ENCODE results near the gene RNASE1.

The RNASE1 gene

DNA sequence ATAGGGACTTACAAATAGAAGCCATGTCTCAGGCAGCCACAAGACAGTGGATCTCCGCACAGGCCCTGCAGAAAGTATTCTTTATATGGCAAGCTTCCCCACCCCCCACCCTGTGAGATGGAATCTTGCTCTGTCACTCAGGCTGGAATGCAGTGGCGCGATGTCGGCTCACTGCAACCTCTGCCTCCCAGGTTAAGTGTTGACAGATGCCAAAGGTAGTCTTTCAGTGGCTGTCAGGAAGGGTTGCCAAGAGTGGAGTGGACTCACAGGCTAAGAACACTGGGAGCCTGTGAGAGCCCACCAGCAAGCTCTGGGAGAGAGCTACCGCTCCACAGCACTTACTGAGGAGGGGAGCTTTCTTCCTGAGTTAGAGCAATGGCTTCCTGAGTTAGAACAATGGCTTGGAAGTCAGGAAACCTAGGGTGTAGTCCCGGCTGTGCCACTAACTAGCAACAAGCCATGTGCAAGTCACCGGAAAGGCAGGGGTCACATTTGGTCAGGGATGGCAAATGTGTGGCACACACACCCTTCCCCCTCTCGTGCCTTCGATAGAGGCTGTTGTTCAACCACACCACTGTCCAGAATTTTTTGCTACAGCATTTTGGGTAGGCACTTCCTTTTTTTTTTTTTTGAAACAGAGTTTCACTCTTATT, 2.6 kb downstream of the RNASE1 start:
- Mint-ChIP-seq H3K27me3 (peaks cover 35% of the 10 kb centered on the region), H3K4me1 (peaks cover 8% of the 10 kb centered on the region), H3K36me3 (ENCODE audit: insufficient read depth) (no peaks in the 10 kb centered on the region), H3K4me3 (no peak overlapping the region), H3K9me3 (no peaks in the 10 kb centered on the region), H3K27ac (ENCODE audit: low read depth) (no peak overlapping the region)
- DNase-seq (ENCODE audit: low spot score in 2 of 2) (no peak), ATAC-seq (replicated peaks; ENCODE audit: extremely low read depth, poor library complexity, severe bottlenecking) (no peak)

DNA sequence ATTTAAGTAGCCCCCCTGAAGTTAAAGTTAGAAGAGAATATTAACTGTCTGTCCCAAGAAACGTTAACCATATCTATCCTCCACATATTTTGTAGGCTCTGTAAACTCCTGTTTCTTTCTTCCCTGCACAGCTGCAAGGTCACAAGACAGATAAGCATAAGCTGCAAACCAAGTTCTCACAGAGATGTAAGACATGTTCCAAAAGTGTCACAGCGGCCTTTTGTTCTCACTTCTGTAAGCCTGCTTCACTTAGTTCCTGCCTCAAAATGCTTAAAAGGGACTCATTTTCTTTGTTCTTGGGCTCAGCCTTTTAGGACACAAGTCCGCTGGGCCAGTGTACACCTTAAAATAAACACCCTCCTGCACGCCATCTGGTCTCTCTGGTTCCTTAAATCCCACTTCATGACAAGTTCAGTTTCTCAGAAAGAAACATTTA, 3.2 kb downstream of the RNASE1 start:
- H3K36me3 Mint-ChIP-seq (ENCODE audit: insufficient read depth): no peaks in the 10 kb centered on the region
- H3K4me1 Mint-ChIP-seq: peaks cover 8% of the 10 kb centered on the region
- no peak for ATAC-seq (replicated peaks; ENCODE audit: extremely low read depth, poor library complexity, severe bottlenecking)
- peaks cover 35% of the 10 kb centered on the region for H3K27me3 Mint-ChIP-seq
- no peaks in the 10 kb centered on the region for H3K9me3 Mint-ChIP-seq
- H3K27ac Mint-ChIP-seq (ENCODE audit: low read depth): no peak overlapping the region
- no peak for DNase-seq (ENCODE audit: low spot score in 2 of 2)
- no peak overlapping the region for H3K4me3 Mint-ChIP-seq

- Mint-ChIP-seq H3K9me3 (no peaks in the 10 kb centered on the region), H3K4me1 (peaks cover 8% of the 10 kb centered on the region), H3K4me3 (no peak overlapping the region), H3K27me3 (peaks cover 35% of the 10 kb centered on the region), H3K27ac (ENCODE audit: low read depth) (no peak overlapping the region), H3K36me3 (ENCODE audit: insufficient read depth) (no peaks in the 10 kb centered on the region)
- no peak for DNase-seq (ENCODE audit: low spot score in 2 of 2)
- ATAC-seq (replicated peaks; ENCODE audit: extremely low read depth, poor library complexity, severe bottlenecking): no peak
Measured at GRCh38 chr14:20798932-20799331, 3.7 kb downstream of the RNASE1 start.

DNA sequence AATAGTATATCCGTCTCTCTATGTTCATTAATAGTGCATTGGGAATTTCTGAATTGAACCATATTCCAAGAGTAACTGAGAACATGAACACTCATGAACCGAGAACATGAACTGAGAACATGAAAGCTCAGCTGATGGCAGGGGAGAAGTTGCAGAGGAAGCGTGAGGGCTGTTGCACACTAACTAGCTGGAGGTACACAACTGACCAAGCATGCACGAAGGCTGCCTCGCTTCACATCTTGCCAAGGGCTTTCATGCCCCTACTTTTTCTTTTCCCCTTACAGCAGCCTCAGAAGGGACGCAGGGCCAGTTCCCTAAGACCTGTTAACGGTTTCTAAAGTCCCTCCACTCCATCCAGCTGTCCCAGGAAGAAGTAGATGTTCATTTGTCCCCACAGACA, 4.3 kb downstream of the RNASE1 start:
- DNase-seq (ENCODE audit: low spot score in 2 of 2) (no peak), ATAC-seq (replicated peaks; ENCODE audit: extremely low read depth, poor library complexity, severe bottlenecking) (no peak)
- peaks cover 8% of the 10 kb centered on the region for H3K4me1 Mint-ChIP-seq
- H3K36me3 Mint-ChIP-seq (ENCODE audit: insufficient read depth): no peaks in the 10 kb centered on the region
- no peak overlapping the region for H3K27ac Mint-ChIP-seq (ENCODE audit: low read depth)
- no peak overlapping the region for H3K4me3 Mint-ChIP-seq
- H3K9me3 Mint-ChIP-seq: no peaks in the 10 kb centered on the region
- H3K27me3 Mint-ChIP-seq: peaks cover 35% of the 10 kb centered on the region

DNA sequence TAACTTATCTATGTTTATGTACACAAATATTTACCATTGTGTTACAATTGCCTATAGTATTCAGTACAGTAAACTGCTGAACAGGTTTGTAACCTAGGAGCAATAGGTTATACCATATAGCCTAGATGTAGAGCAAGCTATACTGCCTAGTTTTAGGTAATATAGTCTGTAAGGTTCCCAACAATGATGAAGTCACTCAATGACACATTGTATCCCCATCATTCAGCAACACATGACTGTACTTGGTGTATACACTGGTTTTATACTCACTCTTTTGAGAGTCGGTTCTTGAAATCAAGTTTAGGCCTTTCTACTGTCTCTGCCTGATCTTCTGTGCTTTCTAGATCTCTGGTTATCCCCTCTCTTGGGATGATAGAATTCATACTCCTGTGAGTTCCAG, 5.5 kb downstream of the RNASE1 start:
- ATAC-seq (replicated peaks; ENCODE audit: extremely low read depth, poor library complexity, severe bottlenecking): no peak
- Mint-ChIP-seq H3K27me3 (peaks cover 26% of the 10 kb centered on the region), H3K27ac (ENCODE audit: low read depth) (no peak overlapping the region), H3K9me3 (no peaks in the 10 kb centered on the region), H3K4me1 (peaks cover 6% of the 10 kb centered on the region), H3K36me3 (ENCODE audit: insufficient read depth) (no peaks in the 10 kb centered on the region), H3K4me3 (no peak overlapping the region)
- DNase-seq (ENCODE audit: low spot score in 2 of 2): no peak

DNA sequence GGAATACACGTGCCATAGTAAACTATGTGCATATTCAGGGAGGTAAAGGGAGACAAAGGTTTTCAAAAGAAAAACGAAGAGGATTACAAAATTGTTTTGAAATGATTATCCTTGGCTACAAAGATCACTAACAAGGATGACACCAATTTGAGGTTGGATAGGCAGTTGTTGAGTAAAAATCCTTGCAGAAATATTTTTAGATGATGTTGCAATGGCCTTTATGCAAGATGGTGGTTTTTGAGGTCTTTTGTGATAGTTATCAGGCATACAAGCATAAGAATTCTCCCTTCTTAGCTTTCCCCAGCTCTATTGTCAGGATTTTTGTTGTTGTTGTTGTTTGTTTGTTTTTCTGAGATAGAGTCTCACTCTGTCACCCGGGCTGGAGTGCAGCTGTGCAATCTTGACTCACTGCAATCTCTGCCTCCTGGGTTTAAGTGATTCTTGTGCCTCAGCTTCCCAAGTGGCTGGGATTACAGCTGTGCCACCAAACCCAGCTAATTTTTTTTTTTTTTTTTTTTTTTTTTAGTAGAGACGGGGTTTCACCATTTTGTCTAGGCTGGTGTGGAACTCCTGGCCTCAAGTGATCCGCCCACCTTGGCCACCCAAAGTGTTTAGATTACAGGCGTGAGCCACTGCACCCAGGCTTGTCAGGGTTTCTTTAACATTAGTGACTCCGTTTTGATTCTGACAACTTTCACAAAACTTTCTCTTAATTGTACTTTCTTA, 7.8 kb downstream of the RNASE1 start:
- no peaks in the 10 kb centered on the region for H3K36me3 Mint-ChIP-seq (ENCODE audit: insufficient read depth)
- no peak overlapping the region for H3K27ac Mint-ChIP-seq (ENCODE audit: low read depth)
- no peaks in the 10 kb centered on the region for H3K4me1 Mint-ChIP-seq
- no peak for ATAC-seq (replicated peaks; ENCODE audit: extremely low read depth, poor library complexity, severe bottlenecking)
- no peak for DNase-seq (ENCODE audit: low spot score in 2 of 2)
- H3K9me3 Mint-ChIP-seq: no peaks in the 10 kb centered on the region
- H3K4me3 Mint-ChIP-seq: no peak overlapping the region
- H3K27me3 Mint-ChIP-seq: peaks cover 8% of the 10 kb centered on the region

DNA sequence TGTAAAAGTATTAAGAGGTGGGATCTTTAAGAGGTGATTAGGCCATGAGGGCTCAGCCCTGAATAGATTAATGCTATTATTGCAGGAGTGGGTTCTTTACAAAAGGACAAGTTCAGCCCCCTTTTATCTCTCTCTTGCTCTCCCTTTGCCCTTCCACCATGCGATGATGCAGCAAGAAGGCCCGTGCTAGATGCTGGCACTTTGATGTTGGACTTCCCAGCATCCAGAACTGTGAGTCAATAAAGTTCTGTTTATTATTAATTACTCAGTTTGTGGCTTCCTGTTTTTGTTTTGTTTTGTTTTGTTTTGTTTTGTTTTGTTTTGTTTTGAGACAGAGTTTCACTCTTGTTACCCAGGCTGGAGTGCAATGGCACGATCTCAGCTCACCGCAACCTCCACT, 10.1 kb downstream of the RNASE1 start:
- ATAC-seq (replicated peaks; ENCODE audit: extremely low read depth, poor library complexity, severe bottlenecking) (no peak), DNase-seq (ENCODE audit: low spot score in 2 of 2) (no peak)
- no peak overlapping the region for H3K4me3 Mint-ChIP-seq
- no peaks in the 10 kb centered on the region for H3K27me3 Mint-ChIP-seq
- H3K36me3 Mint-ChIP-seq (ENCODE audit: insufficient read depth): no peaks in the 10 kb centered on the region
- no peak overlapping the region for H3K27ac Mint-ChIP-seq (ENCODE audit: low read depth)
- H3K4me1 Mint-ChIP-seq: no peaks in the 10 kb centered on the region
- no peaks in the 10 kb centered on the region for H3K9me3 Mint-ChIP-seq

DNA sequence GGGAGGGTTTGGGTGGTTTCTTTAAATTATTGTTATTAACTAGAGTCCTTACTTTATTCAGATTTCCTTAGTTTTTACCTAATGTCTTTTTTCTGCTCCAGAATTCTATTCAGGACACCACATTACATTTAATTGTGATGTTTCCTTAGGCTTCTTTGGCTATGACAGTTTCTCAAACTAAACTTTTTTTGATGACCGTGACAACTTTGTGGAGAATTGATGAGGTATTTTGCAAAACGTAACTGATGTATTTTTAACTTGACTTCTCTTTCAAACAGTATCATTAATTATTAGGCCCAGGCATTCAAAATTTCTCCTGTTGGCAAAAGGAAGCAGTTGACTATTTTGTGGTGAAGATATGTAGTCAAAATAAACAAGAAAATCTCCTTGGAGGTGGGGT, 11.0 kb downstream of the RNASE1 start:
- no peak for DNase-seq (ENCODE audit: low spot score in 2 of 2)
- Mint-ChIP-seq H3K36me3 (ENCODE audit: insufficient read depth) (no peaks in the 10 kb centered on the region), H3K4me3 (no peak overlapping the region), H3K4me1 (no peaks in the 10 kb centered on the region), H3K27me3 (no peaks in the 10 kb centered on the region), H3K9me3 (no peaks in the 10 kb centered on the region), H3K27ac (ENCODE audit: low read depth) (no peak overlapping the region)
- no peak for ATAC-seq (replicated peaks; ENCODE audit: extremely low read depth, poor library complexity, severe bottlenecking)

DNA sequence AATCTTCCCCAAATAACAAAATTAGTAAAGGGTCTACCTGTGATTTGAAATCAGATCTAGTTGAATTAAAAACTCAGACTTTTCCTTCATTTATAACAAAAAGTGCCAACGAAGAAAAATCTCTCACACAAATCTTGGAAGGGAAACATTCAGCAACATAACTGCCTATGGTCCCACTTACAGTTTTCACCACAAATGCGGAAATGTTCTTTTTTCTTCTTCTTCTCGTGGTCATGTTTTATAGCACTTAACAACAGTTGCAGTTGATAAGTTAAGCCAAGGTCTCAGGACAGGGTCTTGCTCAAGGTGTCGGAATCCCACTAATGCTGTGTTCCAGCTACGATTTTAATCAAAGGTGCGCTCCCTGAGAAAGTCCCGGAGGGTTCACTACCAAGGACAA, 11.5 kb downstream of the RNASE1 start:
- H3K4me3 Mint-ChIP-seq: no peak overlapping the region
- no peak for ATAC-seq (replicated peaks; ENCODE audit: extremely low read depth, poor library complexity, severe bottlenecking)
- H3K9me3 Mint-ChIP-seq: no peaks in the 10 kb centered on the region
- H3K4me1 Mint-ChIP-seq: no peaks in the 10 kb centered on the region
- no peaks in the 10 kb centered on the region for H3K27me3 Mint-ChIP-seq
- DNase-seq (ENCODE audit: low spot score in 2 of 2): no peak
- no peak overlapping the region for H3K27ac Mint-ChIP-seq (ENCODE audit: low read depth)
- H3K36me3 Mint-ChIP-seq (ENCODE audit: insufficient read depth): no peaks in the 10 kb centered on the region

DNA sequence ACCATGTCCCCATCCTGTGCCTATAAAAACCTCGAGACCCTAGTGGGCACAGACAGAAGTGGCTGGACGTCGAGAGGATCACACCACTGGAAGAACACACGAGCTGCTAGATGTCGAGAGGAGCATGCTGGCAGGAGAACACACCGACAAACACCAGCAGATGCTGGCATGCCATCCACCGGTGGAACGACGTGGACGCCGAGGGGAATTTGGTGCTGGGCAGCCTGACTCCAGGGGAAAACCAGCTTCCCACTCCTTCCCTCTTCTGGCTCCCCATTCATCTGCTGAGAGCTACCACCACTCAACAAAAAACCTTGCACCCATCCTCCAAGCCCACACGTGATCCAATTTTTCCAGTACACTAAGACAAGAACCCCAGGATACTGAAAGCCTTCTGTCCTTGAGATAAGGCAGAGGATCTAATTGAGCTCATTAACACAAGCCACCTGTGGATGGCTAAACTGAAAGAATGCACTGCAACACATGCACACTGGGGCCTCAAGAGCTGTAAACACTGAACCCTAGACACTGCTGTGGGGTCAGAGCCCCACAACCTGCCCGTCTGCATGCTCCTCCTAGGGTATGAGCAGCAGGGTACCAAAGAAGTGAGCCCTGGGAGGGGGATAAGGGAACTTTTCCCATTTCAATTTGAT, 12.1 kb downstream of the RNASE1 start:
- Mint-ChIP-seq H3K4me3 (no peak overlapping the region), H3K36me3 (ENCODE audit: insufficient read depth) (no peaks in the 10 kb centered on the region), H3K9me3 (no peaks in the 10 kb centered on the region), H3K27me3 (no peaks in the 10 kb centered on the region), H3K4me1 (no peaks in the 10 kb centered on the region), H3K27ac (ENCODE audit: low read depth) (no peak overlapping the region)
- DNase-seq (ENCODE audit: low spot score in 2 of 2): no peak
- ATAC-seq (replicated peaks; ENCODE audit: extremely low read depth, poor library complexity, severe bottlenecking): no peak

DNA sequence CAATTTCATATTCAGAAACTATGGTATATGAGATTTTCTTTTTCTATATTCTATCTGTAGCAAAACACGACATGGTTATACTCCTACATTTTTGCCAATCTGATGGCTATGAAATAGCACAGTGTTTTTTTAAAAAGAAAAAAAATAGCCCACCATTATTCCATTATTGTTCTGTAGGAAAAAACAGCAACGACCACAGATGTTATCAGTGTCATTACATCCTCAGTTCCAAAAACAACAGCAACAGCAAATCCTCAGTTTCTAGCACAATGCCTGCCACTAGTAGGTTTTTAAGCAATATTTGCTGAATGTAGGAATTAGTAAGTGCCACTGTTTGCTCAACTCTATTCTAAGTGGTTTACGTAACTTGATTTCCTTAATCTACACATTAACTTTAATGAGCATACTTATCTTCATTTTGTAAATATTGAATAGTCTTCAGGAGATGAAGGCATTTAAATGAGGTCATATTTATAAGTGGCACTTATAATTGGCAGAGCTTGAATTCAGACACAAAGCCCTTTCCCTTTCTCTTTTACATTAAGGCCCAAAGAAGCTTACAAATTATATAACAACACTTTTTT, 13.3 kb downstream of the RNASE1 start:
- Mint-ChIP-seq H3K27me3 (no peaks in the 10 kb centered on the region), H3K9me3 (no peaks in the 10 kb centered on the region), H3K27ac (ENCODE audit: low read depth) (no peak overlapping the region), H3K36me3 (ENCODE audit: insufficient read depth) (no peaks in the 10 kb centered on the region), H3K4me1 (no peaks in the 10 kb centered on the region), H3K4me3 (no peak overlapping the region)
- ATAC-seq (replicated peaks; ENCODE audit: extremely low read depth, poor library complexity, severe bottlenecking) (no peak), DNase-seq (ENCODE audit: low spot score in 2 of 2) (no peak)

- Mint-ChIP-seq H3K4me1 (peaks cover 10% of the 10 kb centered on the region), H3K36me3 (ENCODE audit: insufficient read depth) (no peaks in the 10 kb centered on the region), H3K4me3 (no peak overlapping the region), H3K27ac (ENCODE audit: low read depth) (no peak overlapping the region), H3K9me3 (no peaks in the 10 kb centered on the region), H3K27me3 (no peaks in the 10 kb centered on the region)
- no peak for ATAC-seq (replicated peaks; ENCODE audit: extremely low read depth, poor library complexity, severe bottlenecking)
- DNase-seq (ENCODE audit: low spot score in 2 of 2): no peak
Measured at GRCh38 chr14:20787025-20787424, 15.6 kb downstream of the RNASE1 start.
